ENCODE data around the gene SPEM1.

Gene SPEM1

DNA sequence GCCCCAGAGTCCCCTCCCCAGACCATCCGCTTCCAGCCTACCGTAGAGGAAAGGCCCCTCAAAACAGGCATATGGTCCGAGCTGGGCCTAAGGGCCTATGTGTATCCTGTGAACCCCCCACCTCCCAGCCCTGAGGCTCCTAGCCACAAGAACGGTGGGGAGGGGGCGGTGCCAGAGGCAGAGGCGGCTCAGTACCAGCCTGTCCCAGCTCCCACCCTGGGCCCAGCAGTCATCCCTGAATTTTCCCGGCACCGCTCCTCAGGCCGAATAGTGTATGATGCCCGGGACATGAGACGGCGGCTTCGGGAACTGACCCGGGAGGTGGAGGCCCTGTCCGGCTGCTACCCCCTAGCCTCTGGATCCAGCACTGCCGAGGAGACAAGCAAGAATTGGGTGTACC is 1.1 kb downstream of the SPEM1 start:
- no peak for DNase-seq (ENCODE audit: low read depth in 2 of 2)

- DNase-seq (ENCODE audit: low read depth in 2 of 2), result no peak
Observed at GRCh38 chr17:7423679-7424078, 3.6 kb downstream of the SPEM1 start.

DNA sequence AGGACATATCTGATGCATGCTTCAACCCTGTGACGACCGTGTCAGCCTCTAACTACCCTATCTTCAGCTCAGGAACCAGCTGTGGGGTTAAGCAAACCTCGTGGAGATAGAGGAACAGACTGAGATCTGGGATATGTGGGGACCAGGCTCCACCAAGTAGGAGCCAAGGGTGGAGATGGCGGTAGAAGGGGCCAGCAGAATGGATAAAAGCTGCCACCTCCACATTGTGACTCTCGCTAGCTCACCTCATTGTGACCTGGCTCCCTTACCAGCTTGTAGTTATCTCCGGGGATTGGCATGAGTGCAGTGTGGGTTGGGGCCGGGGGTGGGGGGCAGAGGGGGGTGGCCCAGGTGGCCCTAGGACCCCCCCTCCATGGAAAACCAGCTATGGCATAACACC is 5.2 kb downstream of the SPEM1 start, which contains the start of gene SPEM2:
Gene SPEM2, plus strand, starts transcription at position 301 of the 400 bp plus-strand sequence. Its CDS starts 73 bp downstream, at position 374.
- DNase-seq (ENCODE audit: low read depth in 2 of 2), result no peak

DNA sequence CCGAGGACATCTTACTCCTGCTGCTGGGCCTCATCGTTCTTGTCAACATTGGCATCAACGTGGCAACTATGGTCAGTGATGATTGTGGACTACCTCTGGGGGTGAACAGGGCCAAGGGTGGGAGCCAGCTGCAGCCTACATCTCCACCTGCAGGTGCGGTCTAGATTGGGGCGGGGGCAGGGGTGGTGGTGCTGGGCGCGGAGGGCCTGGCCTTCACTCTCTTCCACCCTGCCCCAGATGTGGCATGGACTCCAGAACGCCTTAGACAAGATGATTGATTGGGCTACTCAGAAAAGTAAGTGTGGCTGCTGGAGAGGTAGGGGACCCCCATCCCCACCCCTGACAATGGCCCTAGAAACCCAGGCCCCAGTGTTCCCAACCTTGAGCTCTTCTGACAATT is 5.6 kb downstream of the SPEM1 start:
- no peak for DNase-seq (ENCODE audit: low read depth in 2 of 2)

DNA sequence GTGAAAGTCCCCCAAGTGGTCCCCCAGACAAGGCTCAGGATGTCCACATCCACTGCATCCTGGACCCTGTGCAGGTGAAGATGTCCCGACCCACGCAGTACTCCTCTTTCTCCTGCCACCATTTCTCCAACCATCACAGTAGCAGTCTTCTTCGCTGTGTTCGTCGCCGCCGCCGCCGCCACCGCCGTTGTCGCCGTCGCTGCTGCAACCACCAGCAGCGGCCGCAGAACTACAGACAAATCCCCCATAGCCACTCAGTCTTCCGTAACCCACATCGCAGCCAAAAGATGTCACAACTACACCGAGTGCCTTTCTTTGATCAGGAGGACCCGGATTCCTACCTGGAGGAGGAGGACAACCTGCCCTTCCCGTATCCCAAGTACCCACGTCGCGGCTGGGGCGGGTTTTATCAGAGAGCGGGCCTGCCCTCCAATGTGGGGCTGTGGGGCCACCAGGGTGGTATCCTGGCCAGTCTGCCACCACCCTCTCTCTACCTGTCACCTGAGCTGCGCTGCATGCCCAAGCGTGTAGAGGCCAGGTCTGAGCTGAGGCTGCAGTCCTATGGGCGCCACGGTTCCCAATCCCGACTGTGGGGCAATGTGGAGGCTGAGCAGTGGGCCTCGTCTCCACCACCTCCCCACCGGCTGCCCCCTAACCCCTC is 6.2 kb downstream of the SPEM1 start:
- no peak for DNase-seq (ENCODE audit: low read depth in 2 of 2)

DNA sequence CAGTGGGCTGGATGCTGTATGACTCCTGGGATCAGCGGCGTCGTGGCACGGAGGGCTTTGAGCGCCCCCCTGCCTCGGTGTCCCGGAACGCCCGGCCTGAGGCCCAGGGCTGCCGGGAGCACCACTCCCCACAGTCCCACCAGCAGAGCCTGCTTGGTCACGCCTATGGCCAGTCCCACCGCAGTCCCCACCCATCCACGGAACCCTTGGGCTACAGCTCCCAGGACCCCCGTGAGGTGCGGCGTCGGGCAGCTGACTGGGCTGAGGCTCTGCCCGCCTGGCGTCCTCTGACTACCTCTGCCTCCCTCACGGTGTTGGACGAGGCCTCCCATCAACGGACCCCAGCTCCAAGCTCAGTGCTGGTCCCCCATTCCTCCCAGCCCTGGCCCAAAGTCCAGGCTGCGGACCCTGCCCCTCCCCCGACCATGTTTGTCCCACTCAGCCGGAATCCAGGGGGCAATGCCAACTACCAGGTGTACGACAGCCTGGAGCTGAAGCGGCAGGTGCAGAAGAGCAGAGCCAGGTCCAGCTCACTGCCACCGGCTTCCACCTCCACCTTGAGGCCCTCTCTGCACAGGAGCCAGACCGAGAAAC is 6.9 kb downstream of the SPEM1 start:
- no peak for DNase-seq (ENCODE audit: low read depth in 2 of 2)

DNA sequence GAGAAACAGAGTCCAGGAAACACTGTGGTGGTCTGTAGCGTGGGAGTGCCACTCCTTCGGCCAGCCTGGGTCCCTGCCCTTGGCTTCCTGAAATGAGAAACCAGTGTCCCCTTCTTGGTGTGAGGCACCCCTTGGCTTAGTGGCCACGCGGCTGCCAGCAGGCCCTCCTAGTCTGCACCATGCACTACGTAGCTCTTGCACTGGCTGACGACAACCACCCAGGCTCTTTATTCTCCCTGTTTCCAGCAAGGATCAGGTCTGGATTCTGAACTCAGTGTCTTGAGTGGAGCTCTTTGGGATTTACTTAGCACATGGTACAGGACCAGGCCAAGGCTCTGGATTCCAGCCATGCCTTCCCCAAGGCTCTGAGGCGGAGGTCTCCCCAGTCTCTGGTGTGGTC is 7.4 kb downstream of the SPEM1 start:
- no peak for DNase-seq (ENCODE audit: low read depth in 2 of 2)

DNA sequence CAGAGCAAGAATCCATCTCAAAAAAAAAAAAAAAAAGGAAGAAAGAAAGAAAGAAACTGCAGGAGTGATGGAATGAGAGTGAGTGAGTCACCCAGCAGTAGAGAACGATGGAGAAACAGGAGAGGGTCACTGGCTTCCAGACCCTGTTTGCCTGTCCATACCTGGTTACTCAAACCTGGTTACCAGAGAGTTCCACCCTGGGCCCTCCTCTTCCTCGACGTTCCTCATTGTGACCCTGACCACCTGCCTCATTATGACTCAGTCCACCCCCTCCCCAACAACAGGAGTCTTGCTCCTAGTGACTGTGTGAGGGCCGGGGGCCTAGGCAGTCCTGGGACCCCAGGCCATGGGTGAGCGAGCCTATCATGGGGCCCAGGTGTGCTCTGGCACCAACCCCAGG is 8.4 kb downstream of the SPEM1 start, which contains the start of gene SPEM3:
Gene SPEM3, plus strand, starts transcription at position 301 of the 400 bp plus-strand sequence. Its CDS starts 46 bp downstream, at position 347.
- DNase-seq (ENCODE audit: low read depth in 2 of 2), result no peak

DNA sequence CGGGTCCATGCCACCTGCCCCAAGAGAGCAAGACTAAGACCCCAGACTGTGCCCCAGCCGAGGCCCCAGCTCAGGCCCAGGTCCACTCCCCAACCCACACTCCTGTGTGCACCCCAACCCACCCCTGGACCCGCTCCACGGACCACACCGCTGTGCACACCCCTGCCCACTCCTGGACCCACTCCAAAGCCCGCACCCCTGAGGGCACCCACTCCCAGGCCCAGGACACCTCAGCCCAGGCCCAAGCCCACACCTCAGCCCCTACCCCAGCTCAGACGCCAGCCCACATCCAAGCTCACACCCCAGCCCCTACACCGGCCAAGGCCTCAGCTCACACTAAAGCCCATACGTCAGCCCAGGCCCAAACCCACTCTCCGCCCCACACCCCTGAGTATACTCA is 9.6 kb downstream of the SPEM1 start:
- DNase-seq (ENCODE audit: low read depth in 2 of 2), result no peak

GRCh38 chr17:7431231-7431630 is 11.1 kb downstream of the SPEM1 start:
- DNase-seq (ENCODE audit: low read depth in 2 of 2), result no peak

- no peak for DNase-seq (ENCODE audit: low read depth in 2 of 2)
Observed at GRCh38 chr17:7432296-7432695, 12.2 kb downstream of the SPEM1 start.

GRCh38 chr17:7435676-7436555 is 15.8 kb downstream of the SPEM1 start:
- DNase-seq (ENCODE audit: low read depth in 2 of 2), result no peak

DNA sequence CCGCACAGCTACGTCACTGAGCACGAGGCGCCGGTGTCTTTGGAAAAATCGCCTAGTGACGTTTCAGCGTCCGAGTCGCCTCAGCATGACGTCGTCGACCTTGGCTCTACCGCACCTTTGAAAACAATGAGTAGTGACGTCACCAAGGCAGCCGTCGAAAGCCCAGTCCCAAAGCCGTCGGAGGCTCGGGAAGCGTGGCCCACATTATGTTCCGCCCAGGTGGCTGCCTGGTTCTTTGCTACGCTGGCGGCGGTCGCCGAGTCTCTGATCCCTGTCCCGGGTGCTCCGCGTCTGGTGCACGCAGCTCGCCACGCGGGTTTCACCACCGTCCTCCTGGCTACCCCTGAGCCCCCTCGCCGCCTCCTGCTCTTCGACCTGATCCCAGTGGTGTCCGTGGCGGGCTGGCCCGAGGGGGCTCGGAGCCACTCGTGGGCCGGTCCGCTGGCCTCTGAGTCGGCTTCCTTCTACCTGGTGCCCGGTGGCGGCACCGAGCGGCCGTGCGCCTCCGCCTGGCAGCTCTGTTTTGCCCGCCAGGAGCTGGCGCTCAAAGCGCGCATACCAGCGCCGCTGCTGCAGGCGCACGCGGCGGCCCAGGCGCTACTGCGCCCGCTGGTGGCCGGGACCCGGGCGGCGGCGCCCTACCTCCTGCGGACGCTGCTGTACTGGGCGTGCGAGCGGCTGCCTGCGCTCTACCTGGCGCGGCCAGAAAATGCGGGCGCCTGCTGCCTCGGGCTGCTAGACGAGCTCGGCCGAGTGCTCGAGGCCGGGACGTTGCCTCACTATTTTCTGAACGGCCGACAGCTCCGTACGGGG is 16.6 kb downstream of the SPEM1 start:
- peak; percentile 64 to 81 for DNase-seq (ENCODE audit: low read depth in 2 of 2)

- no peak for DNase-seq (ENCODE audit: low read depth in 2 of 2)
Observed at GRCh38 chr17:7437369-7437863, 17.3 kb downstream of the SPEM1 start.

DNA sequence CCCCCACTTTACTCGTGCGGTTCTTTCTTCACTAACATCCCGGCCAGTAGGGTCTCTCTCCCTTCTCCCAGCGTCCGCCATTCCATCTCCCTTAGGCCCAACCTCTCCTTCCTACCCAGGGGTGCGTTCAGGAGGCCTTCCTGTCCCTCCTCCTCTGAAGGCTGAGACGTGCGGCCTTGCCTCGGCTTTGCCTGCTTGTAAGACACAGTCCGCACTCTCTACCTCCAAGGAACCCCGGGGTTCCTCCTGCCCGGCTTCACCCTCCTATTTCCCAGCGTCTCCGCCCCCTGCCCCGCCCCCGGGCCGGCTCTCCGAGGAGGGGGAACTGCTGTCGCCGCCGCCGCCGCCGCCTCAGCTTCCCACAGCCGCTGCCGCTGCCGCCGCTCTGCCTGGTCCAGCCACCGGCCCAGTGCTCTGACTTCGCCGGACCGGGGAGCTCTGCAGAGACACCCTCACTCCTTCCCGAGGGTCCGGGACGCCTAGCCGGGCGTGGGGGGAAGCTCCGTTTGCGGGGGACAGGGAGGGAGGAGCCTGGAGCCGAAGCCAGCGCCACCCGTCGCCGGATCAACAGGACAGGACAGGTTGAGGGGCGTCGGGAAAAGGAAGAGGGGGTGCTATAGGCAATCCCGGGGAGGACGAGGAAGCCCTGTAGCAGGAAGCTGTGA is 18.0 kb downstream of the SPEM1 start:
- DNase-seq (ENCODE audit: low read depth in 2 of 2), result no peak

DNA sequence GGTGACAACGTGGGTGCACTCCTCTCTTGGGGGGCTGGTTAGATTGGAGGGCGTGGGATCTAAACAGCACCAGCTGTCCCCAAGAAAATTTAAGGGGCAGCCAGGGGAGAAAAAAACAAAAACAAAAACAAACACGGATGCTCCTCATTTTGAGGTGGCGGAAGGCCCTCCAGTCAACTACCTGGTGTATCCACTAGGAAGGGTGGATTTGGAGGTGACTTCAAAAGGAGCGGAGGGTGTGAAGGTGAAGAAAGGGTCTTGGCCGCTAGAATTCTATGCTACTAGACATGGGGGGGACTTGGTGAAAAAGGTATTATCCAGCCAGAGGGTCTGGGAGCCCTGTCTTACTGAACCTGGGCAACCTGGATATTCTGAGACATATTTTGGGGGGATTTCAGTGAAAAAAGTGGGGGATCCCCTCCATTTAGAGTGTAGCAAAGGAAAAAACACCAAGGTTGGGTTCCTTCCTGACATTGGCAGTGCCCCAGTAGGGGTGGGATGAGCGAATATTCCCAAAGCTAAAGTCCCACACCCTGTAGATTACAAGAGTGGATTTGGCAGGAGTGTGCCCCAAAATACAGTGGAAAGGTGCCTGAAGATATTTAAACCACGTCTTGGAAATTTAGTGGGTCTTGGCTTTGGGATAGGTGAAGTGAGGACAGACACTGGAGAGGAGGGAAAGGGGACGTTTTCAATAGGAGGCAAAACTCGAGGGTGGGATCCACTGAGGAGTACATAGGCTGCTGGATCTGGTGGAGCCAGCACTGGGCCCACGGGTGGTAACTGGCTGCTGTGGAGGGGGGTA is 18.7 kb downstream of the SPEM1 start:
- no peak for DNase-seq (ENCODE audit: low read depth in 2 of 2)

- no peak for DNase-seq (ENCODE audit: low read depth in 2 of 2)
Observed at GRCh38 chr17:7439462-7440112, 19.5 kb downstream of the SPEM1 start, which contains the start of gene FGF11. TSS of gene FGF11 (plus strand) at chr17:7439512. CDS start at chr17:7439621, 109 bp downstream.

- DNase-seq (ENCODE audit: low read depth in 2 of 2), result no peak
Observed at GRCh38 chr17:7440113-7440833, 20.1 kb downstream of the SPEM1 start.

GRCh38 chr17:7440834-7441195 is 20.7 kb downstream of the SPEM1 start:
- no peak for DNase-seq (ENCODE audit: low read depth in 2 of 2)
